Embryonic facial prominence (tissue), 1 donor: Measurements from ENCODE around the gene ANO2.

Experiments used
- DNase-seq: peaks from one replicate; pipeline ENCODE4 v3.0.0-alpha.2; 2016; ENCODE audit errors: extremely low spot score

Gene ANO2

DNA sequence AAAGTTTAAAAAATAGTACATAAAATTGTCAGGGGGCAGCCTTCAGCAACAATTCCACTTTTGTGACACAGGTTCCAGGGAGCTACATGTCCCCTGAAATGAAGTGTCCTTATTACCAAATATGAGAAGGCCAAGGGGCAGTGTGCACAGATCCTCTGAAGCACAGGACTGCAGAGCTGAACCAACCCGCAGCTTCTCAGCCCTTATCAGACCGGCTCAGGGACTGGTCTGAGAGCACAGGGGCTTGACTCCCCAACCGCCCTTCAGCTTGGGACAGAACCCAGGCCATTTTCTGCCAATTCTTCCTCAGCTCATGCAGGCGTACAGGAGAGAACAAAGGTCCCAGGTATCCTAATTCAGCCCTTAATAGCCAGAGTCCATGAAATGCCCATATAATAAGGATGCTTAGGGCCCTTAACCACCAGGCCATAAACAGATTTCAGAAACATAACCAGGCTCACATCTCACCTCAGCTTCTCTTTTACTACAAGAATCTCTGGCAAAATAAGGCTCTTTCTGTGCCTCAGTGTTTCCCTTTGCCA, 221.3 kb downstream of the ANO2 start:
- no peak for DNase-seq

DNA sequence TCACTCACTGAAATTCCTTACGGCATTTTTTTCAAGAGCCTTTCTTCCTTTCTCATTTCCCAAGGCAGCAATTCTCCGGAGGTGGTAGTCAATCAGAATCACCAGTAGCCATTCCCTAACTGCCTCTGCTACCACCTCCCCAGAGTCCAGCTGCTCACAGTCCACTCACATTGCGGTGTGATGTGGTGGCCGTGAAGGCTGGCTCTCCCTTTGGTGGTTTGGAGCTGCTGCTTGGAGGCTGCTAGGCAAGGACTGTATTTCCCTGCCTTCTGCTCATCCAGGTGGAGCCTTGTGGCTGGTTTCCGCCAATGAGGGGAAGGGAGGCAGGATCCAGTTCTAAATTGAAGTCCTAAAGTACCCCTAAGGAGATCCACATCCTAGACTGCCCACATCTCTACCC, 222.0 kb downstream of the ANO2 start:
- DNase-seq: no peak

DNA sequence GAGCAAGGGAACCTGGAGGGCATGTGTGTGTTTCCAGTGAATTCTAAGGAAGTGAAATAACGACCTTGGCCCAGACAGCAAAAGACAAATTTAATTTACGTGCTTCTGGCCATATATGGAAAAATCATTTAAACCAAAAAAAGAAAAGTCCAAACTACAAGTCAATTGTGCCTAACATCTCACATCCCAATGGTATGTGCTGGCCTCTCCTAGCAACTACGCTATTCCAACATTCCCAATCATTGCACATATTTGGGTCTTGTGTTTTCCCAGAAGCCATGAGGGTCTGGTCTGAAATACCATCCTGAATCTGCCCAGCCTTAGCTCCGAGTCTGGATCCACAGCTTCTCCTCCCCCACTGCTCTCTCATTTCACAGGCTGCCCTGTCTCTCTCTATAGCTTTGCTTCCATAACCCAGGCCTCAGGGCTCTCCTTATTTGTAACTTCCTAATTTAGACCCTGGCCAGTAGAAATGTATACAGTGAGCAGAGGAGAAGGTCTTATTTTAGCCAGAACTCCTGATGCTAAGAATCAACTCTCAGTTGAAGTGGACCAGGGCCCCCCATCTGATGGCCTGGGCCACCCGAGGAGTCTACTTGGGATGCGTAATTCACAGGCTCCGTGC, 224.6 kb downstream of the ANO2 start:
- DNase-seq: no peak

- no peak for DNase-seq
These were observed 226.4 kb downstream of the ANO2 start for GRCh38 chr12:5718680-5719079.

- DNase-seq: no peak
These were observed 227.0 kb downstream of the ANO2 start for GRCh38 chr12:5718073-5718472.

DNA sequence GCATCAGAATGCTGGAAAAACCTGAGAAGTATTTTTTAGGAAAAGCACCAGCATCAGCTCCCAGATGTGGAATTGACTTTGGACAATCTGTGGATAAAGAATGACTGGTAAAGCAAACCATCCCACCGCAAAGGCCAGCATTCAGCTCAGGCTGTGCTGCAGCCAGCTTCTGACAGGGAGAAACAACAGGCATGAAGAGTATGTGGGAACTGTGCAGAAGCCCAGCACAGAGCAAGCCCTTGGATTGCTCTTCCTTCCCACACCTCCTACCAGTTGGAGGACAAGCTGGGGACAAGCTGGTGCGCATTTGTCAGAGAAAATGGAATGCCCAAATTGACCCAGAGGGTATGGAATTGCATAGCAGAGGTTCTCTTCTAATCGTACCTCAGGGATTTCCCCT, 228.1 kb downstream of the ANO2 start:
- DNase-seq: no peak

GRCh38 chr12:5716201-5716600, 228.9 kb downstream of the ANO2 start:
- no peak for DNase-seq

DNA sequence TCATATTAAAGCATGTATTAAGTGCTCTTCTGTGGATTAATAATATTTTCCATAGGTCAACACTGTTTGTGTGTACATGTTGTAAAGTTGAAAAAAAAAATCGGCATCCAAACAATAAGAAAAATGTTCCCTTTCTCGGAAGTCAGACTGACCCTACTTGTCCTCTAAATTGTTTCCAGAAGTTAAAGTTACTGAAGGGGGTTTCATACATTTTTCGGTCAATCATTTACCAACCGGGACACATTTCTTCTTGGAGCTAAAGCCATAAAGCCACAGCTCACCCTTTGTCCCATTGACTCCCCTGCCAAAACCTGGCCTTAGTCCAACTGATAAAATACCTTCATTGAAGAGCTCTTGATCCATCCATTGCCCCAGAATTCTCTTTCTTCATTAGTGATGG, 230.0 kb downstream of the ANO2 start:
- DNase-seq: no peak

DNA sequence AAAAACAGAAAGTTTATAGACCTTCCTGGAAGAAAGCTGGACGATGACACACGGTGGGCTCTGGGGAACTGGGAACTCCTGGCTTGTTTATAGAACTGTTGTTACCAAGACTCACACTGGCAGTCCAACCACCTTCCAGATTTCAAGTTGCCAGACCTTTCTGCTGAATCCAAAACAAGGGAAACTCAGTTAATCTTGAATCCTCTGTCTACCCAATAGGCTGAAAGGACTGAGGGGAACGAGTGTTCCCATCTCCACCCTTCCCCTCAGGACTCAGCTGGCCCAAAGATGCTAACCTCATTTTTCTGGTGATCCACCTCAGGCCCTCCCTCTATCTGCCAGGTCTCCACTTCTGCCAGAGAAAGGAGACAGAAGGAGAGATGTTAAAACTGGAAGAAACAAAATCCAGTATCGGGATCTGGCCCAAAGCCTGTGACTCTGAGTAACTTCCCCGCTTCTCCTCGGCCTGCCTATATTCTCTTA, 231.4 kb downstream of the ANO2 start:
- DNase-seq: no peak

DNA sequence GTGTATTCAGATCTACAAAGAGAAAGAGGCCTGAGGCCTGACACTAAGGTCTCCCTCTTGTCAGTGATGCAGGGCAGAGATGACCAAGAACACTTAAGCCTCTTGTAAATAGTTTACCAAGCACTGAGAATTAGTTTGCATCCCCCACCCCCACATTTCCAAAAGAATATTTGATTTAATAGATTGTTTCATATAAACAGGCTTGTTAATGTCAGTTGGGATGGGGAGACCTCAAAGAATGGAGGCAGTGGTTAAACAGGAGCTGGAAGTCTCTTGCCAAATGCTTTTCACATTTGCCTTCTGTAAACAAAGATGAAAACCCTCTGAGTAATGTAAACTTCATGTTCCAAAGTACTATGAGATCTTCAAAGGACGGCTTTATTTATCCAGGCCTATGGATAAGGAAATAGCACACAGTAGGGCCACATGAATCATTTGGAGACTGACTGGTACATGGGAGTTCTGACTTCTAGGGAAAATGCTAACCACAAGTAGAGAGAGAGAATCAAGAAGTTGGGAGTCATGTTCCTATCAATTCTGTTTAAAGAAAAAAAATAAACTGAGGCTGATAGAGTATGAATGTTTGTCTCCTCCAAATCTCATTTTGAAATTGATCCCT, 234.7 kb downstream of the ANO2 start:
- DNase-seq: no peak

DNA sequence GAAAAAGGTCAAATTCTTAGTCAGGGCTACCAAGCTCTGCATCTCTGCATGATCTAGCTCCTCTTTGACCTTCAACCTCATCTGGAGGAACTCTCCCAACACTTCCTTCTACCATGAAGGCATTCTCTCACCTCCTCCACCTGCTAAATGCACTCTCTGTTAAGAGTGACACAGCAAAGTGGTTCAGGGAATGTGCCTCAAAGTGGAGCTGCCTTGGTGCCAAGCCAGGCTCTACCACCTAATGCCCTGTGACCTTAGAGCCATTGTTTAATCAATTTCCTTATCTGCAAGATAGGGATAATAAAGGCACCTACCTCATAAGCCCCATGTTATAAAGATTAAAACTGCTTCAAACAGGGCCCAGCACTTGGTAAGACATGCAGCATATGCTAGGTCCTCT, 236.7 kb downstream of the ANO2 start:
- DNase-seq: no peak

DNA sequence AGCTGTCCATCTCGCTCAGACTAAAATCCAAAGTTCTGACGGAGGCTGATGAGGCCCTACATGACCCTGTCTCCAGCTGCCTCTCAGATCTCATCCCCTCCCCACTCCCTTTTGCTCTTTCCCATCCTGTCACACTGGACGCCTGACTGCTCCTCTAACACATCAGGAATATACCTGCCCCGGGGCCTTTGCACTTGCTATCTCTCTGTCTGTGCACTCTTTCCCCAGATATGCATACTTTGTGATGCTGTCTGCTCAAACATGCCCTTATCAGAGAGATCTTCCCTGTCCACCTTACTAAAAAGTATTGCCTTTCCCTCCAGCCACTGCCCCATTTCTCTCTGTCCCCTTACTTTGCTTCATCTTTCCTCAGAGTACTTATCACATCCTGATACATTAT, 238.8 kb downstream of the ANO2 start:
- DNase-seq: no peak

GRCh38 chr12:5705791-5706190, 239.3 kb downstream of the ANO2 start:
- no peak for DNase-seq

DNA sequence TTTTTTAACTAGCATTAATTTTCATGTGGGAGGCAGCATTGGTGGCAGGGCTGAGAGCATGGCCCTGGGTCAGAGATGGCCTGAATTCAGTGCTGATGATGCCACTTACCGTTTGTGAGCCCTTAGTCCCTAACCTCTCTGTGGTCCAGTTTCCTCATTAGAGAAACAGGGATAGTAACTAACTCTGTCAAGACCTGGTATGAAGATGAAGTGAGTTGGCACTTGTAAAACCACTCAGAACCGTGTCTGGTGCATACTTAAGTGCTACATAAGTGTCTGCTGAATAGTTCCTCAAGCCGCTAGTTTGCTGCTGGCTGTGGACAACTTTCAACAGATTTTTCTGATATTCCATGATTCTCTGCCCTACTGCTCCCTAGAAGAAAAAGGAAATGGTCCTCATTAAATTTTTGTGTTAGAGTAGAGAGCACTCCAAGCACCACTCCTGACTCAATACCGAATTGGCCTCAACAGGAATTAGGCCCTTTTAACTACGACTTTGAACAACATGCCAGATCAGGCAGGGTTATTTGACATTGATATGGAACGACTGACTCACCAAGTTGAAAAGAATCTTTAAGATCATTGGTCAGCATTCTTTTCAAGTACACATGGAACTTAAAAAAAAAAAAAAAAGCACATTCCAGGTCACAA, 250.2 kb downstream of the ANO2 start:
- no peak for DNase-seq

DNA sequence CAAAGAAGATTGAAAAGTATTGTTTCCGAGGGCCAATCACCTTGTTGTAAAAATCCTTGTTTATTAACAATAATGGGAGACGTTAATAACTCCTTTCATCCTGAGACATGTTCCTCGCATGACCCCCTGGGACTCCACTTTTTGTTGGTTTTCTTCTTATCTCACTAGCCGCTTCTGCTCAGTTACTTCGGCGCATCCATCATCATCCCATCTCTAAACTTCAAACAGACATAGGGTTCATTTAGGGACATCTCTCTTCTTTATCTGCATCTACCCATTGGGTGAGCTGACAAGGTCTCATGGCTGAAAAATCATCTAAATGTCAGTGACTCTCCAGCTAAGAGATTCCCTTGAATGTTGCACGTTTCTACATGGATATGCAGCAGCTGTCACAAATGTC, 252.2 kb downstream of the ANO2 start:
- no peak for DNase-seq

GRCh38 chr12:5691943-5692342, 253.1 kb downstream of the ANO2 start:
- no peak for DNase-seq

GRCh38 chr12:5690240-5690639, 254.8 kb downstream of the ANO2 start:
- DNase-seq: no peak

GRCh38 chr12:5689773-5690172, 255.3 kb downstream of the ANO2 start:
- no peak for DNase-seq

DNA sequence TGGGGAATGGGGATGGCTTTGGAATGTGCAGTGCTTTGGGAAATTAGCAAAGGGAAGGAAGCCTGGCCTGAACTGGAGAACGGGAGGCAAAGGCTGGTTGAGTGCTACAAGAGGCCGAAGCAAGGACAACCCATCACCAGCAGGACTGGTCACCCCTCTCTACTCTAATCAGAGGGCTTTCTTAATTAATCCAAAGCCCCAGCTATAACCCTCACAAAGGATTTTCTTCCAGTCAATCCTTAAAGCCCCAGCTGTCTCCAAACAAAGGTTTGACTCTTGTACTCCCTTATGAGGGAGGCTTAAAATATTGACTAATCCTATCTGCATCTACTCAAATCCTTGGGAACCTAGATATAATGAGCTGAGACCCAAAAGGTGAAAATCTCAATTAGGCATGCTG, 256.8 kb downstream of the ANO2 start:
- no peak for DNase-seq

- DNase-seq: no peak
These were observed 259.1 kb downstream of the ANO2 start for GRCh38 chr12:5685935-5686334.

DNA sequence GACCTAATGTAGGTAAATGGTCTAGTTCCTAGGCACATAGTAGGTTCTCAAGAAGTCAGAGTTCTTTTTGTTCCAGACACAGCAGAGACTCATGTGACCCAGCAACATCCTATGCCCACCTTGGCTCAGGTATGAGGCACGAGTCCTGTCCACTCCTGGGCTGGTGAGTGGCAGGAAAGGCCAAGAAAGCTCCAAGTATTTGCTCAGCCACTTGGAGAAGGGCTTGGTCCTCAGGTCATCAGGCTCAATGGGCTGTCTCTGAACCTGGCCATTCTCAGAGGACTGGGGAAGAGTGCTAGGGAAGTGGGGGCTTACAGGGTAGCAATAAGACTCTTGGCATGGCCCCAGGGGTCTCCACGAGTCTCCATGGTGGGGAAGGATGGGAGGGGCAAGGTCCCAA, 260.1 kb downstream of the ANO2 start:
- no peak for DNase-seq

GRCh38 chr12:5682581-5682980, 262.5 kb downstream of the ANO2 start:
- DNase-seq: no peak

DNA sequence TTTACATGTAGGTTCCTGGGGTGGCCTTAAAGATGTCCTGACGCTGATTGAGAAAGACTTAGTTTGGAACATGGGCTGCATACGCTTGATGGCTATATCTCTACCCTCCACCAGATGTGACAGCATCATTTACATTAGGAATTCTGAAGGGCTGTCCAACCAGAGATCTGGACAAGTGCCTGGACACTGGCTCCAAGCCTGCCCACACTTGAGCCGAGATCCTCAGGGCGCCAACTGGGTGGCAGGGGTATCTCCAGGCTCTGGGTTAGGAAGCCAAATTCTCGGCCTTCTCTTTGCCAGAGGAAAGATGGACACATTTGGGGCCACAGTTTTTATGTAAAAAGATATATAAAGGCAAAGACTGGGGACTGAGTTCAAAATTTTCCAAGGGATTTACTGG, 266.9 kb downstream of the ANO2 start:
- DNase-seq: no peak
